Fibroblast of lung (primary cell): Measurements from ENCODE around the gene BATF. TPM values are rescaled to one million over a fixed set of nuclear protein-coding genes. Genes with fewer than 3 reads are reported as not detected.

Source experiments
- DNase-seq, 2 donors: peaks; one replicate each; pipeline versions ENCODE4 v3.0.0 to v3.0.0-alpha.2; 2010; ENCODE audit warnings: low read depth in 2 of 2
- H2AFZ ChIP-seq: 2 replicates; pipeline ENCODE4 v1.5.1; 2012; ENCODE audit warnings: low read length, control low read depth, inconsistent platforms
- H3K27ac ChIP-seq: 2 replicates; pipeline ENCODE4 v1.5.1; 2011; ENCODE audit warnings: low read length, control low read depth; ENCODE audit not compliant: insufficient read depth
- H3K27me3 ChIP-seq: 2 replicates; pipeline ENCODE4 v1.5.1; 2011; ENCODE audit warnings: mild to moderate bottlenecking, low read length; ENCODE audit not compliant: control insufficient read depth, insufficient read depth
- H3K36me3 ChIP-seq: 2 replicates; pipeline ENCODE4 v1.5.1; 2011; ENCODE audit warnings: low read length; ENCODE audit not compliant: control insufficient read depth, insufficient read depth
- H3K4me1 ChIP-seq: 2 replicates; pipeline ENCODE4 v1.5.1; 2011; ENCODE audit warnings: low read length; ENCODE audit not compliant: control insufficient read depth, insufficient read depth; ENCODE audit errors: extremely low read depth
- H3K4me2 ChIP-seq: 2 replicates; pipeline ENCODE4 v1.5.1; 2011; ENCODE audit warnings: low read length, control low read depth; ENCODE audit not compliant: insufficient read depth; ENCODE audit errors: extremely low read depth
- H3K4me3 ChIP-seq, 4 experiments: fragments of 200-600 bp in 1 of 4; sonication (generic) in 1 of 4; replicated peaks in 1 of 4; 2 replicates each; pipeline ENCODE4 v1.5.1; 2011 to 2016; ENCODE audit warnings: low read length in 4 of 4, low read depth in 3 of 4, mild to moderate bottlenecking in 3 of 4, control low read depth in 2 of 4, inconsistent platforms in 1 of 4, mixed read lengths in 1 of 4; ENCODE audit not compliant: insufficient read depth in 1 of 4; ENCODE audit errors: control extremely low read depth in 1 of 4
- H3K79me2 ChIP-seq: 2 replicates; pipeline ENCODE4 v1.5.1; 2012; ENCODE audit warnings: mild to moderate bottlenecking, low read length, inconsistent platforms; ENCODE audit not compliant: control insufficient read depth, insufficient read depth
- H3K9ac ChIP-seq: 2 replicates; pipeline ENCODE4 v1.5.1; 2011; ENCODE audit warnings: mild to moderate bottlenecking, low read length, control low read depth; ENCODE audit not compliant: insufficient read depth
- H3K9me3 ChIP-seq: 2 replicates; pipeline ENCODE4 v1.5.1; 2012; ENCODE audit warnings: low read depth, low read length; ENCODE audit not compliant: control insufficient read depth, insufficient read depth
- H4K20me1 ChIP-seq: 2 replicates; pipeline ENCODE4 v1.5.1; 2011; ENCODE audit warnings: low read length; ENCODE audit not compliant: control insufficient read depth, insufficient read depth; ENCODE audit errors: extremely low read depth
- CTCF ChIP-seq, 2 donors: IDR thresholded peaks in 1 of 2; conservative IDR thresholded peaks in 1 of 2; 1 replicate in 1 of 2; 2 replicates in 1 of 2; pipeline ENCODE4 v1.5.1; 2011 to 2012; ENCODE audit warnings: low read length in 2 of 2, control low read depth in 1 of 2, inconsistent platforms in 1 of 2, low read depth in 1 of 2, mild to moderate bottlenecking in 1 of 2
- EZH2 ChIP-seq: IDR thresholded peaks from 2 replicates; pipeline ENCODE4 v1.5.1; 2012; ENCODE audit warnings: low read length, control low read depth, mild to moderate bottlenecking; ENCODE audit errors: missing control alignments
- polyA plus RNA-seq, 2 donors: library from polyadenylated mRNA; depleted of rRNA in 1 of 2; stranded (reverse) in 1 of 2; unstranded in 1 of 2; fragments of >200 nt; gene quantifications; 2 replicates each; pipeline ENCODE4 v1.2.1, GENCODE V29; 2011 to 2012; ENCODE audit warnings: missing spikeins in 1 of 2
- total RNA-seq: library from RNA; depleted of rRNA; stranded (reverse); fragments of >200 nt; gene quantifications from 2 replicates; pipeline ENCODE4 v1.2.1, GENCODE V29; 2014

Gene BATF
- total and polyA plus RNA-seq, 2 donors (not counting 1 experiment from before 2014, with no cell fraction given) = 0.50 TPM; not detected in 1

DNA sequence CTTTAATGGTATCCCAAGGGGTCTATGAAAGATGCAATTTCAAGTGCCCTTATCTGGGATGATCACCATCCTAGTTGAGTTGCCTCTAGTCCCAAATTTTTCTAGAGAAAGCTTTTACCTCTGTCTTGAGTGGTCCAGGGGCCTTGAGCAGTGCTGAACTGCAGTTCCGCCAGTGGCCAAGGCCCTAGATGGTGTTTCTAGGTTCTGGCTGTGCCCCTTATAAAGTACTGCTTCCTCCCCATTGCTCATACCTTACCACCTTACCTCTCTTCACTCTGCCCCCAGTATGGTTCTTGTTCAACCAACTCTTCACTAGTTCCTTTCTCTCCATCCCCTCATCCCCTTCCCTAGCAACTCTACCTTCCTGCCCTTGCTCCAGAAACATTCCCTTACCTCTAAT, 3.7 kb downstream of the BATF start:
- Histone ChIP-seq H3K36me3 (no peaks in the 10 kb centered on the region), H3K4me2 (no peak overlapping the region), H3K27ac (no peak overlapping the region), H3K4me3 (no peak overlapping the region), H3K27me3 (peaks cover 5% of the 10 kb centered on the region), H2AFZ (no peak overlapping the region), H3K4me1 (no peaks in the 10 kb centered on the region), H3K9me3 (no peaks in the 10 kb centered on the region), H3K79me2 (no peaks in the 10 kb centered on the region), H4K20me1 (no peaks in the 10 kb centered on the region), H3K9ac (no peak overlapping the region)
- TF ChIP-seq CTCF (conservative IDR thresholded peaks at IDR 0.05 in 1 of 2, IDR thresholded peaks at IDR 0.05 in 1 of 2; ENCODE audit: low read depth in 1 of 2, low read length in 2 of 2) (no peak), EZH2 (no peak)
- no peak for DNase-seq

GRCh38 chr14:75527449-75528163, 5.3 kb downstream of the BATF start:
- TF ChIP-seq CTCF (conservative IDR thresholded peaks at IDR 0.05 in 1 of 2, IDR thresholded peaks at IDR 0.05 in 1 of 2; ENCODE audit: low read depth in 1 of 2, low read length in 2 of 2) = no peak
- Histone ChIP-seq H3K9me3 (no peaks in the 10 kb centered on the region), H2AFZ (no peak overlapping the region), H3K27me3 (peaks cover 5% of the 10 kb centered on the region), H3K27ac (no peak overlapping the region), H3K36me3 (no peaks in the 10 kb centered on the region), H3K9ac (no peak overlapping the region), H3K4me1 (no peaks in the 10 kb centered on the region), H3K4me3 (no peak overlapping the region), H4K20me1 (no peaks in the 10 kb centered on the region), H3K79me2 (no peaks in the 10 kb centered on the region), H3K4me2 (no peak overlapping the region)
- no peak for DNase-seq

DNA sequence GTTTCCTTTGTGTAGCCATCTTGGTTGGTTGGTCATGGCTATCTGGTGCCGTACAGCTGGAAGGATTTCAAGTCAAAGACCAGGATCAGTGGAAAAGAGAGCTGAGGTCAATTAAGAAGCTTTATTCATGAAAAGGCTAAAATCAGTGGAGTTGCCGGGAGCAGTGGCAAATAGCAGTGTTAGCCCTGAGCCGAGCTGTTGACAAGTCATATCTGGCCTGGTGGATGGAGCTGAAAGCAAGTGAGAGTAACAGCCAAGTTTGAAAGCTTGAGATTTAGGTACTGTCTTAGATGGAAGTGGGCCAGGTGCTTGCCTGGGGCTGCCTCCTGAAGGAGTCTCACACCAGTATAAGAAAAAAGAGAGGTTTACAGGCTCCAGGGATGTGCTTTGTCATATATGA, 9.0 kb downstream of the BATF start:
- no peak overlapping the region for H3K4me3 ChIP-seq
- no peaks in the 10 kb centered on the region for H3K79me2 ChIP-seq
- no peak for TF ChIP-seq CTCF (conservative IDR thresholded peaks at IDR 0.05 in 1 of 2, IDR thresholded peaks at IDR 0.05 in 1 of 2; ENCODE audit: low read depth in 1 of 2, low read length in 2 of 2)
- no peak for TF ChIP-seq EZH2
- H3K27me3 ChIP-seq = peaks cover 5% of the 10 kb centered on the region
- H3K4me1 ChIP-seq = peaks cover 2% of the 10 kb centered on the region
- no peaks in the 10 kb centered on the region for H4K20me1 ChIP-seq
- no peaks in the 10 kb centered on the region for H3K36me3 ChIP-seq
- H3K4me2 ChIP-seq = no peak overlapping the region
- no peak overlapping the region for H2AFZ ChIP-seq
- H3K9me3 ChIP-seq = no peaks in the 10 kb centered on the region
- no peak overlapping the region for H3K27ac ChIP-seq
- no peak overlapping the region for H3K9ac ChIP-seq
- DNase-seq = no peak
